ENCODE data around the gene RUNX2. TPM values are rescaled to one million over a fixed set of nuclear protein-coding genes. Genes with fewer than 3 reads are reported as not detected.

Gene RUNX2
- total and polyA plus RNA-seq, 4 donors: 0.83 to 2.8 (median 2.0) TPM

GRCh38 chr6:45473121-45473993, 145.2 kb downstream of the RUNX2 start:
- no CpG with 5 or more reads among the region's 13 CpGs for WGBS (ENCODE audit: insufficient coverage)

DNA sequence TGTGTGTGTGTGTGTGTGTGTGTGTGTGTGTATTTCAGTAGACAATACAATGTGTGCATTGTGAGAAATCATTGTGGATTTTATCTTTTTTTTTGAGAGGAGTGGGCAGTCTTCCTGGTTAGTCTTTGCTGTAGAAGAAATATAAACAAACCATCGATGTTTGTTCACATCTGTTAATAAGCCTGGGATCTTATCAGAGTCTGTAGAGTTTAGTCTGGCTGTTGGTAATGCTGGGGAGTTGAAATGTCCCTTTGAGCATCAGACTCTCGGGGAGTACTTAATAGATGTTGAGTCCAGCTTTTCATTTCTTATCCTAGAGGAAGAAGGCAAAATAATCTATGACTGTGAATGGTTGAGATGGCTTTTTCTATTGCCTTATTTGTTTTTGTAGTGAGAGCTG, 146.2 kb downstream of the RUNX2 start:
- Histone ChIP-seq H3K27ac (ENCODE audit: low read depth, low read length) (no peak overlapping the region), H3K27me3 (ENCODE audit: control insufficient read depth, insufficient read depth, low read length) (no peaks in the 10 kb centered on the region), H3K9me3 (ENCODE audit: control insufficient read depth, insufficient read depth, low read length) (no peaks in the 10 kb centered on the region), H3K4me1 (ENCODE audit: control insufficient read depth, insufficient read depth, low read length) (no peaks in the 10 kb centered on the region), H3K4me3 (ENCODE audit: low read depth, low read length) (no peak overlapping the region), H3K36me3 (ENCODE audit: control insufficient read depth, insufficient read depth, low read length) (no peaks in the 10 kb centered on the region)
- DNase-seq (ENCODE audit: low read depth in 4 of 6, low spot score in 6 of 6): no peak
- 80% methylated on average over 1 of the region's 2 CpGs for WGBS (ENCODE audit: insufficient coverage)

More at GRCh38 chr6:45473121-45473993, 145.2 kb downstream of the RUNX2 start:
- Histone ChIP-seq H3K36me3 (ENCODE audit: control insufficient read depth, insufficient read depth, low read length) (no peaks in the 10 kb centered on the region), H3K4me3 (ENCODE audit: low read depth, low read length) (no peak overlapping the region), H3K4me1 (ENCODE audit: control insufficient read depth, insufficient read depth, low read length) (no peaks in the 10 kb centered on the region), H3K9me3 (ENCODE audit: control insufficient read depth, insufficient read depth, low read length) (no peaks in the 10 kb centered on the region), H3K27me3 (ENCODE audit: control insufficient read depth, insufficient read depth, low read length) (no peaks in the 10 kb centered on the region), H3K27ac (ENCODE audit: low read depth, low read length) (no peak overlapping the region)
- DNase-seq (ENCODE audit: low read depth in 4 of 6, low spot score in 6 of 6): no peak

- no peaks in the 10 kb centered on the region for H3K9me3 ChIP-seq (ENCODE audit: control insufficient read depth, insufficient read depth, low read length)
- no peaks in the 10 kb centered on the region for H3K27me3 ChIP-seq (ENCODE audit: control insufficient read depth, insufficient read depth, low read length)
- H3K36me3 ChIP-seq (ENCODE audit: control insufficient read depth, insufficient read depth, low read length): no peaks in the 10 kb centered on the region
- H3K27ac ChIP-seq (ENCODE audit: low read depth, low read length): no peak overlapping the region
- no CpG with 5 or more reads among the region's 2 CpGs for WGBS (ENCODE audit: insufficient coverage)
- H3K4me1 ChIP-seq (ENCODE audit: control insufficient read depth, insufficient read depth, low read length): no peaks in the 10 kb centered on the region
- no peak for DNase-seq (ENCODE audit: low read depth in 4 of 6, low spot score in 6 of 6)
- no peak overlapping the region for H3K4me3 ChIP-seq (ENCODE audit: low read depth, low read length)
These were observed 148.2 kb downstream of the RUNX2 start for GRCh38 chr6:45476341-45476740.

DNA sequence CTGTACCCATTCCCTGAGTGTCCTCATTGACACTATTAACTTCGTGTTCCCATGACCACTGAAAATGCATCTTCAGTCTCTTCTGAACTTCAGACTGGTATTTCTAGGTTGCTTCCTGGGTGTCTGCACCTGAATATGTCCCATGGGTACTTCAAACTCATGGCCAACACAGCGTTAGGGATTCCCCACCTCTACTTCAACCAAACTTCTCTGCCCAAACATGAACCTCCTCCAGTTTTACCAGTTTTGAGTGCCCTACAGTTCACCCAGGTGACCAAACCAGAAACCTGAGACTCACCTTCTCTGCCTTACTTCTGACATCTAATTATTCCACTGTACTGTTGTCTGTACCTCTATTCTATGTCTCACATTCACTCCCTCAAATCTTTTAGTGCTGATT, 149.1 kb downstream of the RUNX2 start:
- no peaks in the 10 kb centered on the region for H3K4me1 ChIP-seq (ENCODE audit: control insufficient read depth, insufficient read depth, low read length)
- H3K27ac ChIP-seq (ENCODE audit: low read depth, low read length): no peak overlapping the region
- WGBS (ENCODE audit: insufficient coverage): 91% methylated on average over 2 of the region's 2 CpGs
- DNase-seq (ENCODE audit: low read depth in 4 of 6, low spot score in 6 of 6): no peak
- H3K36me3 ChIP-seq (ENCODE audit: control insufficient read depth, insufficient read depth, low read length): no peaks in the 10 kb centered on the region
- H3K4me3 ChIP-seq (ENCODE audit: low read depth, low read length): no peak overlapping the region
- no peaks in the 10 kb centered on the region for H3K27me3 ChIP-seq (ENCODE audit: control insufficient read depth, insufficient read depth, low read length)
- H3K9me3 ChIP-seq (ENCODE audit: control insufficient read depth, insufficient read depth, low read length): no peaks in the 10 kb centered on the region

GRCh38 chr6:45477790-45478189, 149.7 kb downstream of the RUNX2 start:
- Histone ChIP-seq H3K4me1 (ENCODE audit: control insufficient read depth, insufficient read depth, low read length) (no peaks in the 10 kb centered on the region), H3K27me3 (ENCODE audit: control insufficient read depth, insufficient read depth, low read length) (no peaks in the 10 kb centered on the region), H3K4me3 (ENCODE audit: low read depth, low read length) (no peak overlapping the region), H3K27ac (ENCODE audit: low read depth, low read length) (no peak overlapping the region), H3K9me3 (ENCODE audit: control insufficient read depth, insufficient read depth, low read length) (no peaks in the 10 kb centered on the region), H3K36me3 (ENCODE audit: control insufficient read depth, insufficient read depth, low read length) (no peaks in the 10 kb centered on the region)
- no peak for DNase-seq (ENCODE audit: low read depth in 4 of 6, low spot score in 6 of 6)
- 60% methylated on average over 1 of the region's 3 CpGs for WGBS (ENCODE audit: insufficient coverage)

DNA sequence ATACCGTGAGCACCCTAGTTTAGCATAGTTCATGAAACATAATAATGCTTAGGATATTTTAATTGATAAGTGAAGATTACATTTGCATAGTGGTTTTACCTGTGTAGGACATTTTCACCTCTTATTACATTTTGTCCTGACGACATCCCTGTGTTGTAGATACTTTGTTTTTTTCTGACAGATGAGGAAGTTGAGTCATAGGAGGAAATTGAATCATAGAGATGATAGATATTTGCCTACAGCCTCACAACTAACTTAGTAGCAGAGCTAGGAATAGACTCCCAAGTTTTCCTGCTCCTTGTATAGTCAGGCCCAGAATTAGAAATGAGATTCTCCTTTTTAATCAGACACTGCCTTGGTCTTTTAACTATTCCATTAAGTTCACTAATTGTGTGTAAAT, 150.1 kb downstream of the RUNX2 start:
- no peaks in the 10 kb centered on the region for H3K9me3 ChIP-seq (ENCODE audit: control insufficient read depth, insufficient read depth, low read length)
- no peaks in the 10 kb centered on the region for H3K4me1 ChIP-seq (ENCODE audit: control insufficient read depth, insufficient read depth, low read length)
- DNase-seq (ENCODE audit: low read depth in 4 of 6, low spot score in 6 of 6): no peak
- H3K4me3 ChIP-seq (ENCODE audit: low read depth, low read length): no peak overlapping the region
- no peaks in the 10 kb centered on the region for H3K36me3 ChIP-seq (ENCODE audit: control insufficient read depth, insufficient read depth, low read length)
- no peaks in the 10 kb centered on the region for H3K27me3 ChIP-seq (ENCODE audit: control insufficient read depth, insufficient read depth, low read length)
- H3K27ac ChIP-seq (ENCODE audit: low read depth, low read length): no peak overlapping the region
- WGBS (ENCODE audit: insufficient coverage): no CpG with 5 or more reads among the region's 2 CpGs

DNA sequence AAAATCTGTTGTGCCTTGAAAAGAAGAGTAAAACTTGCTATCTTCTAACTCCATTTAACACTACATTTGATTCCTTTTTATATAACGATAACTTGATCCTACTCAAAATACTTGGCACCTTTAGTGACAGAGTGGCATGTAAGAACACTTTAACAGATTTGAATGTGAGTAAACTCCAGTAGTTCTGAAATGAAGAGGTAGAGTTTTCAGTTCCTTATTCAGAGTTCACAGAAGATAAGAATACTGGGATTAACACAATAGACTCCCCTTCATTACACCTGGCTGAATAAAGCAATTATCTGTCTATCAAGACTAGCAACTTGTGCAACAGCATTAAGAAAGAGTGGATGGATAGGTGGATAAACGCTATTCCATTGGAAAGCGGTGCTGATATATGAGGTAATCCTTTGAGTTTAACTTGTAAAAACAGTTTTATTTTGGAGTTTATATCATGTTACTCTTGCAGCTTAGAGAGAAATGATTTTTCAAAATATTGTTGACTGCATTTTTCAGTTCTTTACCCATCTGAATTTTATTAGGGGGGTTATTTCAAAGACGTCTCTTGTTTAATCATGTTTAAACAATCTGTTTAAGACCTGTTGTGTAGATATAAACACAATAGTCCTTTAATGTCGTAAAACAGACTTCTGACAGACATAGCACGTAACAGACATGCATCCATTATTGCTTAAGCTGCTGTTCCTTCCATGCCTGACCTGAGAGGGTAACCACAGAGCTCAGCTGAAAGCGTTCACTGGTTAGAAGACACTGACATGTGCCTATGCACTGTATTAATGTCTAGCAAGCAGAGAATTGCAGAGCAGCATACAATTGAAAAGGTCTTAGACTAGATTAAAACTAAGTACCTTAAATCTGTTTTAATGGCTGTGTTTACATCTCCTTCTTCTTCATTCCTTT, 152.0 kb downstream of the RUNX2 start:
- H3K4me3 ChIP-seq (ENCODE audit: low read depth, low read length): no peak overlapping the region
- peak in 2 of 6 donors; percentile 36 to 52 for DNase-seq (ENCODE audit: low read depth in 4 of 6, low spot score in 6 of 6)
- 40% methylated on average over 3 of the region's 7 CpGs for WGBS (ENCODE audit: insufficient coverage)
- no peaks in the 10 kb centered on the region for H3K36me3 ChIP-seq (ENCODE audit: control insufficient read depth, insufficient read depth, low read length)
- no peaks in the 10 kb centered on the region for H3K4me1 ChIP-seq (ENCODE audit: control insufficient read depth, insufficient read depth, low read length)
- no peaks in the 10 kb centered on the region for H3K27me3 ChIP-seq (ENCODE audit: control insufficient read depth, insufficient read depth, low read length)
- H3K9me3 ChIP-seq (ENCODE audit: control insufficient read depth, insufficient read depth, low read length): no peaks in the 10 kb centered on the region
- peak overlapping the region; percentile 2 for H3K27ac ChIP-seq (ENCODE audit: low read depth, low read length)

GRCh38 chr6:45480752-45481415, 152.8 kb downstream of the RUNX2 start:
- no peaks in the 10 kb centered on the region for H3K27me3 ChIP-seq (ENCODE audit: control insufficient read depth, insufficient read depth, low read length)
- no peaks in the 10 kb centered on the region for H3K9me3 ChIP-seq (ENCODE audit: control insufficient read depth, insufficient read depth, low read length)
- H3K27ac ChIP-seq (ENCODE audit: low read depth, low read length): peak overlapping the region; percentile 2
- no peaks in the 10 kb centered on the region for H3K4me1 ChIP-seq (ENCODE audit: control insufficient read depth, insufficient read depth, low read length)
- peak overlapping the region; percentile 4 for H3K4me3 ChIP-seq (ENCODE audit: low read depth, low read length)
- H3K36me3 ChIP-seq (ENCODE audit: control insufficient read depth, insufficient read depth, low read length): no peaks in the 10 kb centered on the region
- peak in 3 of 6 donors; percentile 17 to 67 (median 54) for DNase-seq (ENCODE audit: low read depth in 4 of 6, low spot score in 6 of 6)
- WGBS (ENCODE audit: insufficient coverage): 0% methylated on average over 1 of the region's 7 CpGs

GRCh38 chr6:45483021-45483420, 154.9 kb downstream of the RUNX2 start:
- no peak overlapping the region for H3K27ac ChIP-seq (ENCODE audit: low read depth, low read length)
- no peaks in the 10 kb centered on the region for H3K9me3 ChIP-seq (ENCODE audit: control insufficient read depth, insufficient read depth, low read length)
- WGBS (ENCODE audit: insufficient coverage): 80% methylated on average over 1 of the region's 3 CpGs
- H3K36me3 ChIP-seq (ENCODE audit: control insufficient read depth, insufficient read depth, low read length): no peaks in the 10 kb centered on the region
- H3K4me1 ChIP-seq (ENCODE audit: control insufficient read depth, insufficient read depth, low read length): no peaks in the 10 kb centered on the region
- H3K27me3 ChIP-seq (ENCODE audit: control insufficient read depth, insufficient read depth, low read length): no peaks in the 10 kb centered on the region
- no peak overlapping the region for H3K4me3 ChIP-seq (ENCODE audit: low read depth, low read length)
- DNase-seq (ENCODE audit: low read depth in 4 of 6, low spot score in 6 of 6): peak in 1 of 6 donors; percentile 31
